Panc1 (cell line): ENCODE results near the gene WAC.

ENCODE experiments used
- POLR2AphosphoS5 ChIP-seq: IDR thresholded peaks from 2 replicates; pipeline ENCODE4 v1.6.1; 2012; ENCODE audit warnings: mild to moderate bottlenecking, low read depth, low read length, moderate library complexity
- TF ChIP-seq, protein P1 (sequence below): fragments of 450-650 bp; IDR thresholded peaks from 2 replicates; pipeline ENCODE4 v1.5.1; 2017; ENCODE audit warnings: mild to moderate bottlenecking

DNA sequence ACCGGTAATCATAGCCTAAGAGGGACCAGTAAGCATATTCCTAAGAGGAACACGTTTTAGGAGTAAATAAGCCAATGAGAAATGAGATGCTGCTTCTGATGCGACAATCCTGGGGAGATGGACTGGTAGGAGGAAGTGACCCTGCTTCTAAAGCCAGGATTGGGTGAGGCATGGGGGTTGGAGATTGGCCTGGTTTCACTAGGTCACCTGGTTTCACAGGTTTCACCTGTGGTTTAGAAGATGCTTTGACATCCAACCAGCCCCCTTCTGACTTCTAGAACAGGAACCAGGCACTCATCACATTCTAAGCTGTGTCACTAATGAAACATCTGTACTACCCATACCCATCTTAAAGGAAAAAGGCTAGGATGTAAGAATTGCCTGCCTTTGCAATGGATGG, 91.4 kb downstream of the WAC start:
- TF ChIP-seq, protein P1, sequence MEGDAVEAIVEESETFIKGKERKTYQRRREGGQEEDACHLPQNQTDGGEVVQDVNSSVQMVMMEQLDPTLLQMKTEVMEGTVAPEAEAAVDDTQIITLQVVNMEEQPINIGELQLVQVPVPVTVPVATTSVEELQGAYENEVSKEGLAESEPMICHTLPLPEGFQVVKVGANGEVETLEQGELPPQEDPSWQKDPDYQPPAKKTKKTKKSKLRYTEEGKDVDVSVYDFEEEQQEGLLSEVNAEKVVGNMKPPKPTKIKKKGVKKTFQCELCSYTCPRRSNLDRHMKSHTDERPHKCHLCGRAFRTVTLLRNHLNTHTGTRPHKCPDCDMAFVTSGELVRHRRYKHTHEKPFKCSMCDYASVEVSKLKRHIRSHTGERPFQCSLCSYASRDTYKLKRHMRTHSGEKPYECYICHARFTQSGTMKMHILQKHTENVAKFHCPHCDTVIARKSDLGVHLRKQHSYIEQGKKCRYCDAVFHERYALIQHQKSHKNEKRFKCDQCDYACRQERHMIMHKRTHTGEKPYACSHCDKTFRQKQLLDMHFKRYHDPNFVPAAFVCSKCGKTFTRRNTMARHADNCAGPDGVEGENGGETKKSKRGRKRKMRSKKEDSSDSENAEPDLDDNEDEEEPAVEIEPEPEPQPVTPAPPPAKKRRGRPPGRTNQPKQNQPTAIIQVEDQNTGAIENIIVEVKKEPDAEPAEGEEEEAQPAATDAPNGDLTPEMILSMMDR: no peak
- no peak for TF ChIP-seq POLR2AphosphoS5
